A549 (cell line): Measurements from ENCODE around the gene ABCA4. TPM values are rescaled to one million over a fixed set of nuclear protein-coding genes. Genes with fewer than 3 reads are reported as not detected.

Experiments
- ATAC-seq, 2 experiments: fragments of 200-7000 bp in 1 of 2; fragments of >200 bp in 1 of 2; cut with Nextera tagmentation in 1 of 2; cut with Tn5 transposase in 1 of 2; 3 replicates each; pipeline versions ENCODE4 v1.8.0 to v1.9.1; 2018 to 2020; ENCODE audit warnings: mild to moderate bottlenecking in 1 of 2, moderate library complexity in 1 of 2
- CTCF ChIA-PET: fragments of 300-600 bp; sonication (Branson Sonifier 250); formaldehyde crosslinking; extraction: SDS; loops from one replicate; lab custom pipeline; 2021; ENCODE audit warnings: antibody characterized with exemption, inconsistent platforms; lab: Yijun Ruan, JAX
- POLR2A ChIA-PET: fragments of 350-600 bp; formaldehyde crosslinking; extraction: SDS; loops from one replicate; lab custom pipeline; 2021; ENCODE audit warnings: antibody characterized with exemption, inconsistent platforms; lab: Yijun Ruan, JAX
- DNase-seq, 2 experiments: peaks; one replicate each; pipeline versions ENCODE4 v3.0.0 to v3.0.0-alpha.2; 2011 to 2016; ENCODE audit warnings: low read depth in 1 of 2, low spot score in 1 of 2
- FAIRE-seq: peaks from 2 replicates; lab custom pipeline; 2011; peaks lifted over from hg19 to GRCh38; lab: Jason Lieb, UNC
- H3K27ac ChIP-seq, 2 experiments: fragments of >200 bp; sonication (Bioruptor Twin); formaldehyde crosslinking; 3 replicates each; pipeline ENCODE4 v1.5.1; 2016 to 2017
- H3K4me1 ChIP-seq: fragments of >200 bp; sonication (Bioruptor Twin); formaldehyde crosslinking; 3 replicates; pipeline ENCODE4 v1.6.1; 2016
- H3K4me2 ChIP-seq: fragments of >200 bp; sonication (Bioruptor Twin); formaldehyde crosslinking; 3 replicates; pipeline ENCODE4 v1.6.1; 2016
- H3K4me3 ChIP-seq: fragments of >200 bp; sonication (Bioruptor Twin); formaldehyde crosslinking; 3 replicates; pipeline ENCODE4 v1.5.1; 2016
- H3K9me3 ChIP-seq: fragments of >200 bp; sonication (Bioruptor Twin); formaldehyde crosslinking; 3 replicates; pipeline ENCODE4 v1.6.1; 2016
- BHLHE40 ChIP-seq: IDR thresholded peaks from 2 replicates; pipeline ENCODE4 v1.6.1; 2012; ENCODE audit warnings: low read depth, low read length, inconsistent platforms
- CBX8 ChIP-seq: fragments of 200-600 bp; sonication (generic); IDR thresholded peaks from 2 replicates; pipeline ENCODE4 v1.6.1; 2016
- CEBPB ChIP-seq, 2 experiments: fragments of >200 bp in 1 of 2; sonication (Bioruptor Twin) in 1 of 2; formaldehyde crosslinking in 1 of 2; IDR thresholded peaks; 2 replicates each; pipeline ENCODE4 v1.6.1; 2012 to 2016
- CHD2 ChIP-seq: fragments of 150-350 bp; IDR thresholded peaks from 2 replicates; pipeline ENCODE4 v1.6.1; 2014; ENCODE audit warnings: low read length; ENCODE audit not compliant: partially characterized antibody
- CHD4 ChIP-seq: fragments of 200-600 bp; sonication (generic); IDR thresholded peaks from 2 replicates; pipeline ENCODE4 v1.6.1; 2016; ENCODE audit warnings: antibody characterized with exemption, mild to moderate bottlenecking, borderline replicate concordance
- EHMT2 ChIP-seq: fragments of 200-600 bp; sonication (generic); IDR thresholded peaks from 2 replicates; pipeline ENCODE4 v1.6.1; 2016; ENCODE audit warnings: antibody characterized with exemption, low read depth, mild to moderate bottlenecking, moderate library complexity
- EP300 ChIP-seq, 2 experiments: fragments of >200 bp; sonication (Bioruptor Twin); formaldehyde crosslinking; IDR thresholded peaks; 2 replicates in 1 of 2; 3 replicates in 1 of 2; pipeline ENCODE4 v1.6.1; 2016 to 2017
- ESRRA ChIP-seq: fragments of 150-350 bp; IDR thresholded peaks from 2 replicates; pipeline ENCODE4 v1.6.1; 2014; ENCODE audit warnings: mild to moderate bottlenecking, low read length, borderline replicate concordance
- FOSB ChIP-seq: fragments of 250-450 bp; sonication (Bioruptor Pico); IDR thresholded peaks from 2 replicates; pipeline ENCODE4 v1.5.0; 2020; ENCODE audit warnings: mild to moderate bottlenecking, moderate library complexity
- FOXS1 ChIP-seq: fragments of 250-450 bp; sonication (Bioruptor Pico); IDR thresholded peaks from 2 replicates; pipeline ENCODE4 v1.5.0; 2020; ENCODE audit warnings: mild to moderate bottlenecking, moderate library complexity
- KDM1A ChIP-seq: fragments of 200-600 bp; sonication (generic); IDR thresholded peaks from 2 replicates; pipeline ENCODE4 v1.6.1; 2016; ENCODE audit warnings: low read depth, mild to moderate bottlenecking
- MAFK ChIP-seq: fragments of 450-650 bp; IDR thresholded peaks from 2 replicates; pipeline ENCODE4 v1.6.1; 2014; ENCODE audit not compliant: partially characterized antibody
- POLR2AphosphoS2 ChIP-seq: conservative IDR thresholded peaks from 2 replicates; pipeline ENCODE4 v1.6.1; 2012; ENCODE audit warnings: low read length, improper control_type of control experiment, inconsistent platforms
- RFX5 ChIP-seq: fragments of 450-650 bp; IDR thresholded peaks from 2 replicates; pipeline ENCODE4 v1.7.1; 2014; ENCODE audit warnings: antibody characterized with exemption, mild to moderate bottlenecking, moderate library complexity
- SMC3 ChIP-seq: fragments of >200 bp; sonication (Bioruptor Twin); formaldehyde crosslinking; IDR thresholded peaks from 3 replicates; pipeline ENCODE4 v1.6.1; 2018; ENCODE audit warnings: inconsistent platforms
- SREBF2 ChIP-seq: fragments of 450-650 bp; IDR thresholded peaks from 2 replicates; pipeline ENCODE4 v1.6.1; 2014; ENCODE audit warnings: mild to moderate bottlenecking, moderate library complexity
- ZNF302 ChIP-seq: fragments of 250-450 bp; sonication (Bioruptor Pico); IDR thresholded peaks from 2 replicates; pipeline ENCODE4 v1.9.0; 2021; ENCODE audit warnings: inconsistent platforms, mild to moderate bottlenecking, moderate library complexity
- ZSCAN20 ChIP-seq: fragments of 250-450 bp; sonication (Bioruptor Pico); IDR thresholded peaks from 2 replicates; pipeline ENCODE4 v1.8.0; 2022; ENCODE audit warnings: mild to moderate bottlenecking, moderate library complexity
- WGBS: methylation state at CpG from one replicate; pipeline ENCODE4 v1.1.6; 2017; ENCODE audit errors: missing lambda C conversion rate; 5-methylcytosine and 5-hydroxymethylcytosine counted together
- polyA plus RNA-seq, 4 experiments: library from polyadenylated mRNA; depleted of rRNA in 3 of 4; stranded (reverse); fragments of >200 nt; fragmentation: RNase III in 1 of 4; extraction: RNeasy Plus Mini Kit Qiagen cat#74134 plus additional on column Dnase treatment in 1 of 4; gene quantifications; 2 replicates in 3 of 4; 3 replicates in 1 of 4; pipeline ENCODE4 v1.2.3, GENCODE V29; 2011 to 2017
- TF ChIP-seq, protein P1 (sequence below): IDR thresholded peaks from 2 replicates; pipeline ENCODE4 v1.6.1; 2012; ENCODE audit warnings: low read depth, borderline replicate concordance
- TF ChIP-seq, protein P2 (sequence below): fragments of 150-350 bp; IDR thresholded peaks from 2 replicates; pipeline ENCODE4 v1.6.1; 2014; ENCODE audit warnings: low read depth, mild to moderate bottlenecking, low read length
- TF ChIP-seq, protein P3 (sequence below): fragments of 250-450 bp; sonication (Bioruptor Pico); IDR thresholded peaks from 2 replicates; pipeline ENCODE4 v1.5.0; 2021; ENCODE audit warnings: mild to moderate bottlenecking, moderate library complexity, borderline replicate concordance
- TF ChIP-seq, protein P4 (sequence below): fragments of >200 bp; sonication (Bioruptor Twin); formaldehyde crosslinking; IDR thresholded peaks from 3 replicates; pipeline ENCODE4 v1.6.1; 2016

Gene ABCA4
- polyA plus RNA-seq, 2 of the 4 experiments (the other 2 are of a cell fraction): 0.05 to 0.23 TPM

DNA sequence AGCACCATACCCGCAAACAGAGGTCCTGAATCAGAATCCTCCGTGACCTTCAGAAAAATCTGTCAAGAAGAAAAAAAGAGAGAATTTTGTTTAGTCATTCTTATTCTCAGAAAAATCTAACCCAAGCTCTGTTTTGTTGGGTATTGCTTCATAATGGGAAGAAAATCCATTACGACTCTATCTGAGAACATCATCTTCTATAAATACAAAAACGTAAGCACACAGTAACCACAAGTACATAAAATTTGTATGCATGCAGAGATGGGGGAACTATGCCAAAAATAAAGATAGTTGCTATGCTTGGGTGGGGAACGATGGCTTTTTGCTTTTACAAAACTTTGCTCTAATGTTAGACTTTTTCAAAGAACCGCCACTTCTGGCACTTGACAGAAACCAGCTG is 84.2 kb downstream of the ABCA4 start:
- no peak overlapping the region; a peak in 1 of 6 replicates for H3K27ac ChIP-seq
- CTCF ChIA-PET: interaction anchor here (1.2 to 32.3 kb wide), 5 partner anchors 5 to 301 kb away, joined by 3 to 840 read pairs (median 315); no protein-coding TSS in a partner anchor
- WGBS: 71% methylated on average over 6 of the region's 6 CpGs
- no peaks in the 10 kb centered on the region for H3K9me3 ChIP-seq
- H3K4me1 ChIP-seq: no peaks in the 10 kb centered on the region
- DNase-seq: no peak
- POLR2A ChIA-PET: no interaction called here
- TF ChIP-seq CHD4: no peak
- no peak for TF ChIP-seq RFX5
- no peak for TF ChIP-seq FOXS1 (CRISPR knock-in tag)
- TF ChIP-seq SMC3: no peak
- no peak for TF ChIP-seq SREBF2
- TF ChIP-seq EHMT2: no peak
- ATAC-seq: no peak
- H3K4me2 ChIP-seq: no peak overlapping the region
- H3K4me3 ChIP-seq: no peak overlapping the region
- no peak for FAIRE-seq

DNA sequence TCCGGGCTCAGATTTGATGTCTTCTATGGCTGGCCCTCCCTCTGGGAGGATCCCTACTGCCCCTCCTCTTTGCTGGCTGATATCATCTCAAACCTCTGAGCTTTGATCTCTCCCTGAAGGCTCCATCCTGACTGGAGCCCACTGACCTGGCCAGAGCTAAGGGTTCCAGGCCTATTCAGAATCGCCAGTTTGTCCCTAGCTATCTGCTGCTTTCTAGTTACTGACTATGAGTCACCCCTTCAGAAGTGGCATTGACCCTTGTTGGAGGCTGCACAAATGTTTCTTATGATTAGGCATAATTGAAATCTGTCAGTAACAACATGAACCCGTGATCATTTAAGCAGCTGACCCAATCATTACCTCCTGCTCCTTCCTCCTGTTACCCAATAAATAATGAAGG is 87.1 kb downstream of the ABCA4 start:
- no peak for DNase-seq
- Histone ChIP-seq H3K4me1 (no peaks in the 10 kb centered on the region), H3K4me3 (no peak overlapping the region)
- POLR2A ChIA-PET: interaction anchor here (0.9 kb wide), 1 partner anchor 11 kb away, joined by 3 read pairs; no protein-coding TSS in a partner anchor
- no peak for TF ChIP-seq CHD2
- TF ChIP-seq SMC3: no peak
- no peak for TF ChIP-seq ZSCAN20
- TF ChIP-seq, protein P1, sequence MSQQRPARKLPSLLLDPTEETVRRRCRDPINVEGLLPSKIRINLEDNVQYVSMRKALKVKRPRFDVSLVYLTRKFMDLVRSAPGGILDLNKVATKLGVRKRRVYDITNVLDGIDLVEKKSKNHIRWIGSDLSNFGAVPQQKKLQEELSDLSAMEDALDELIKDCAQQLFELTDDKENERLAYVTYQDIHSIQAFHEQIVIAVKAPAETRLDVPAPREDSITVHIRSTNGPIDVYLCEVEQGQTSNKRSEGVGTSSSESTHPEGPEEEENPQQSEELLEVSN: no peak
- TF ChIP-seq, protein P2, sequence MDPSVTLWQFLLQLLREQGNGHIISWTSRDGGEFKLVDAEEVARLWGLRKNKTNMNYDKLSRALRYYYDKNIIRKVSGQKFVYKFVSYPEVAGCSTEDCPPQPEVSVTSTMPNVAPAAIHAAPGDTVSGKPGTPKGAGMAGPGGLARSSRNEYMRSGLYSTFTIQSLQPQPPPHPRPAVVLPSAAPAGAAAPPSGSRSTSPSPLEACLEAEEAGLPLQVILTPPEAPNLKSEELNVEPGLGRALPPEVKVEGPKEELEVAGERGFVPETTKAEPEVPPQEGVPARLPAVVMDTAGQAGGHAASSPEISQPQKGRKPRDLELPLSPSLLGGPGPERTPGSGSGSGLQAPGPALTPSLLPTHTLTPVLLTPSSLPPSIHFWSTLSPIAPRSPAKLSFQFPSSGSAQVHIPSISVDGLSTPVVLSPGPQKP: no peak
- no peak for TF ChIP-seq ESRRA
- TF ChIP-seq, protein P3, sequence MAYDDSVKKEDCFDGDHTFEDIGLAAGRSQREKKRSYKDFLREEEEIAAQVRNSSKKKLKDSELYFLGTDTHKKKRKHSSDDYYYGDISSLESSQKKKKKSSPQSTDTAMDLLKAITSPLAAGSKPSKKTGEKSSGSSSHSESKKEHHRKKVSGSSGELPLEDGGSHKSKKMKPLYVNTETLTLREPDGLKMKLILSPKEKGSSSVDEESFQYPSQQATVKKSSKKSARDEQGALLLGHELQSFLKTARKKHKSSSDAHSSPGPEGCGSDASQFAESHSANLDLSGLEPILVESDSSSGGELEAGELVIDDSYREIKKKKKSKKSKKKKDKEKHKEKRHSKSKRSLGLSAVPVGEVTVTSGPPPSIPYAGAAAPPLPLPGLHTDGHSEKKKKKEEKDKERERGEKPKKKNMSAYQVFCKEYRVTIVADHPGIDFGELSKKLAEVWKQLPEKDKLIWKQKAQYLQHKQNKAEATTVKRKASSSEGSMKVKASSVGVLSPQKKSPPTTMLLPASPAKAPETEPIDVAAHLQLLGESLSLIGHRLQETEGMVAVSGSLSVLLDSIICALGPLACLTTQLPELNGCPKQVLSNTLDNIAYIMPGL (CRISPR knock-in tag): no peak
- TF ChIP-seq POLR2AphosphoS2: no peak
- no peak for TF ChIP-seq CBX8
- TF ChIP-seq SREBF2: no peak
- no peak for TF ChIP-seq CEBPB (IDR thresholded peaks at IDR 0.05)
- TF ChIP-seq, protein P4, sequence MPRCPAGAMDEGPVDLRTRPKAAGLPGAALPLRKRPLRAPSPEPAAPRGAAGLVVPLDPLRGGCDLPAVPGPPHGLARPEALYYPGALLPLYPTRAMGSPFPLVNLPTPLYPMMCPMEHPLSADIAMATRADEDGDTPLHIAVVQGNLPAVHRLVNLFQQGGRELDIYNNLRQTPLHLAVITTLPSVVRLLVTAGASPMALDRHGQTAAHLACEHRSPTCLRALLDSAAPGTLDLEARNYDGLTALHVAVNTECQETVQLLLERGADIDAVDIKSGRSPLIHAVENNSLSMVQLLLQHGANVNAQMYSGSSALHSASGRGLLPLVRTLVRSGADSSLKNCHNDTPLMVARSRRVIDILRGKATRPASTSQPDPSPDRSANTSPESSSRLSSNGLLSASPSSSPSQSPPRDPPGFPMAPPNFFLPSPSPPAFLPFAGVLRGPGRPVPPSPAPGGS: no peak
- no peak for TF ChIP-seq ZNF302 (CRISPR knock-in tag)
- TF ChIP-seq MAFK: no peak
- TF ChIP-seq, all 56 proteins: peak for 0
- Histone ChIP-seq H3K9me3 (no peaks in the 10 kb centered on the region), H3K4me2 (no peak overlapping the region), H3K27ac (no peak overlapping the region; a peak in 1 of 6 replicates)
- CTCF ChIA-PET: interaction anchor here (1.0 to 32.3 kb wide), 8 partner anchors 5 to 778 kb away, joined by 3 to 840 read pairs (median 6); partner anchors contain the start of gene ARHGAP29
- no peak for FAIRE-seq
- ATAC-seq: no peak
- 30% methylated on average over 2 of the region's 3 CpGs for WGBS

DNA sequence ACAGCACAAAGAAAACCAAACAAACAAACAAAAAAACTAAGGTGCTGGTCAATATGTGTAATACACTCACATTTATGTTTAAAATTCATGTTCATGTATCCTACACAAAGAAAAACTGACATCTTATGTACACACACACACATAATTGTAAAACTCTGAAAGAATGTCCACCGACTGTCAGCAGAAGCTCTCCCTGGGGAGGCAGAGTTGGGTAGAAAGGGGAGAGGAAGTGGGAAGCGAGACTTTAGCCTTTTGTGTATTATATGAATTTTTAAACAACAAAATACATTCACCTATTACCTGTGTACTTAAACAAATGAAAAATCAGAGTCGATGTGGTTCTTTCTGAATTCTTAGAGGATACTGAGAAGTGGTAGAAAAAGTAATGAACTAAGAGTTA is 88.3 kb downstream of the ABCA4 start:
- 78% methylated on average over 3 of the region's 3 CpGs for WGBS
- DNase-seq (no peak), ATAC-seq (no peak), FAIRE-seq (no peak)
- TF ChIP-seq BHLHE40 (no peak), EP300 (IDR thresholded peaks at IDR 0.05) (no peak), KDM1A (no peak), FOSB (no peak)
- TF ChIP-seq, protein P4: no peak
- no peak overlapping the region; a peak in 1 of 6 replicates for H3K27ac ChIP-seq
- H3K9me3 ChIP-seq: no peaks in the 10 kb centered on the region
- no peak overlapping the region for H3K4me2 ChIP-seq
- H3K4me1 ChIP-seq: no peaks in the 10 kb centered on the region
- CTCF ChIA-PET: interaction anchor here (0.6 to 32.3 kb wide), 4 partner anchors 9 to 779 kb away, joined by 3 to 840 read pairs (median 160); no protein-coding TSS in a partner anchor
- POLR2A ChIA-PET: no interaction called here
- no peak overlapping the region for H3K4me3 ChIP-seq
